ENCODE measurements around the gene DNAJB12.

The DNAJB12 gene

GRCh38 chr10:72318418-72319262, 36.1 kb downstream of the DNAJB12 start:
- H3K4me1 ChIP-seq (ENCODE audit: control insufficient read depth, insufficient read depth, low read length), result peaks cover 59% of the 10 kb centered on the region
- peak overlapping the region; percentile 52 for H3K4me3 ChIP-seq (ENCODE audit: low read length)
- no peaks in the 10 kb centered on the region for H3K9me3 ChIP-seq (ENCODE audit: control insufficient read depth, low read length)
- H3K36me3 ChIP-seq (ENCODE audit: control insufficient read depth, insufficient read depth, low read length), result no peaks in the 10 kb centered on the region
- peak overlapping the region; percentile 72 for H3K9ac ChIP-seq (ENCODE audit: low read length)
- H3K27me3 ChIP-seq (ENCODE audit: control insufficient read depth, insufficient read depth, low read length), result no peaks in the 10 kb centered on the region

GRCh38 chr10:72316748-72317435, 37.8 kb downstream of the DNAJB12 start:
- no peak overlapping the region for H3K9ac ChIP-seq (ENCODE audit: low read length)
- H3K27me3 ChIP-seq (ENCODE audit: control insufficient read depth, insufficient read depth, low read length), result no peaks in the 10 kb centered on the region
- H3K36me3 ChIP-seq (ENCODE audit: control insufficient read depth, insufficient read depth, low read length), result no peaks in the 10 kb centered on the region
- H3K4me3 ChIP-seq (ENCODE audit: low read length), result no peak overlapping the region
- peaks cover 58% of the 10 kb centered on the region for H3K4me1 ChIP-seq (ENCODE audit: control insufficient read depth, insufficient read depth, low read length)
- H3K9me3 ChIP-seq (ENCODE audit: control insufficient read depth, low read length), result no peaks in the 10 kb centered on the region

GRCh38 chr10:72316386-72316700, 38.4 kb downstream of the DNAJB12 start:
- Histone ChIP-seq H3K4me3 (ENCODE audit: low read length) (no peak overlapping the region), H3K36me3 (ENCODE audit: control insufficient read depth, insufficient read depth, low read length) (no peaks in the 10 kb centered on the region), H3K9me3 (ENCODE audit: control insufficient read depth, low read length) (no peaks in the 10 kb centered on the region), H3K9ac (ENCODE audit: low read length) (peak overlapping the region; percentile 32), H3K27me3 (ENCODE audit: control insufficient read depth, insufficient read depth, low read length) (no peaks in the 10 kb centered on the region), H3K4me1 (ENCODE audit: control insufficient read depth, insufficient read depth, low read length) (peaks cover 52% of the 10 kb centered on the region)

GRCh38 chr10:72315611-72316385, 38.9 kb downstream of the DNAJB12 start:
- Histone ChIP-seq H3K4me3 (ENCODE audit: low read length) (no peak overlapping the region), H3K36me3 (ENCODE audit: control insufficient read depth, insufficient read depth, low read length) (no peaks in the 10 kb centered on the region), H3K27me3 (ENCODE audit: control insufficient read depth, insufficient read depth, low read length) (no peaks in the 10 kb centered on the region), H3K9me3 (ENCODE audit: control insufficient read depth, low read length) (no peaks in the 10 kb centered on the region), H3K9ac (ENCODE audit: low read length) (peak overlapping the region; percentile 32), H3K4me1 (ENCODE audit: control insufficient read depth, insufficient read depth, low read length) (peaks cover 50% of the 10 kb centered on the region)

GRCh38 chr10:72315054-72315453, 39.7 kb downstream of the DNAJB12 start:
- H3K4me3 ChIP-seq (ENCODE audit: low read length), result no peak overlapping the region
- peaks cover 50% of the 10 kb centered on the region for H3K4me1 ChIP-seq (ENCODE audit: control insufficient read depth, insufficient read depth, low read length)
- H3K9me3 ChIP-seq (ENCODE audit: control insufficient read depth, low read length), result no peaks in the 10 kb centered on the region
- H3K9ac ChIP-seq (ENCODE audit: low read length), result no peak overlapping the region
- H3K27me3 ChIP-seq (ENCODE audit: control insufficient read depth, insufficient read depth, low read length), result no peaks in the 10 kb centered on the region
- no peaks in the 10 kb centered on the region for H3K36me3 ChIP-seq (ENCODE audit: control insufficient read depth, insufficient read depth, low read length)

- Histone ChIP-seq H3K9ac (ENCODE audit: low read length) (no peak overlapping the region), H3K4me1 (ENCODE audit: control insufficient read depth, insufficient read depth, low read length) (peaks cover 51% of the 10 kb centered on the region), H3K9me3 (ENCODE audit: control insufficient read depth, low read length) (no peaks in the 10 kb centered on the region), H3K36me3 (ENCODE audit: control insufficient read depth, insufficient read depth, low read length) (no peaks in the 10 kb centered on the region), H3K4me3 (ENCODE audit: low read length) (no peak overlapping the region), H3K27me3 (ENCODE audit: control insufficient read depth, insufficient read depth, low read length) (no peaks in the 10 kb centered on the region)
Observed at GRCh38 chr10:72314263-72314662, 40.5 kb downstream of the DNAJB12 start.

- Histone ChIP-seq H3K36me3 (ENCODE audit: control insufficient read depth, insufficient read depth, low read length) (no peaks in the 10 kb centered on the region), H3K4me3 (ENCODE audit: low read length) (no peak overlapping the region), H3K9ac (ENCODE audit: low read length) (no peak overlapping the region), H3K27me3 (ENCODE audit: control insufficient read depth, insufficient read depth, low read length) (no peaks in the 10 kb centered on the region), H3K4me1 (ENCODE audit: control insufficient read depth, insufficient read depth, low read length) (peaks cover 57% of the 10 kb centered on the region), H3K9me3 (ENCODE audit: control insufficient read depth, low read length) (no peaks in the 10 kb centered on the region)
Observed at GRCh38 chr10:72312865-72313391, 41.8 kb downstream of the DNAJB12 start.

GRCh38 chr10:72311667-72312066, 43.1 kb downstream of the DNAJB12 start:
- no peaks in the 10 kb centered on the region for H3K9me3 ChIP-seq (ENCODE audit: control insufficient read depth, low read length)
- H3K27me3 ChIP-seq (ENCODE audit: control insufficient read depth, insufficient read depth, low read length), result no peaks in the 10 kb centered on the region
- no peaks in the 10 kb centered on the region for H3K36me3 ChIP-seq (ENCODE audit: control insufficient read depth, insufficient read depth, low read length)
- peaks cover 52% of the 10 kb centered on the region for H3K4me1 ChIP-seq (ENCODE audit: control insufficient read depth, insufficient read depth, low read length)
- no peak overlapping the region for H3K4me3 ChIP-seq (ENCODE audit: low read length)
- H3K9ac ChIP-seq (ENCODE audit: low read length), result no peak overlapping the region

GRCh38 chr10:72310636-72311035, 44.1 kb downstream of the DNAJB12 start:
- Histone ChIP-seq H3K9me3 (ENCODE audit: control insufficient read depth, low read length) (no peaks in the 10 kb centered on the region), H3K4me1 (ENCODE audit: control insufficient read depth, insufficient read depth, low read length) (peaks cover 42% of the 10 kb centered on the region), H3K36me3 (ENCODE audit: control insufficient read depth, insufficient read depth, low read length) (no peaks in the 10 kb centered on the region), H3K27me3 (ENCODE audit: control insufficient read depth, insufficient read depth, low read length) (no peaks in the 10 kb centered on the region), H3K9ac (ENCODE audit: low read length) (no peak overlapping the region), H3K4me3 (ENCODE audit: low read length) (no peak overlapping the region)

GRCh38 chr10:72310241-72310633, 44.5 kb downstream of the DNAJB12 start:
- Histone ChIP-seq H3K9me3 (ENCODE audit: control insufficient read depth, low read length) (no peaks in the 10 kb centered on the region), H3K27me3 (ENCODE audit: control insufficient read depth, insufficient read depth, low read length) (no peaks in the 10 kb centered on the region), H3K9ac (ENCODE audit: low read length) (peak overlapping the region; percentile 45), H3K4me3 (ENCODE audit: low read length) (no peak overlapping the region), H3K36me3 (ENCODE audit: control insufficient read depth, insufficient read depth, low read length) (no peaks in the 10 kb centered on the region), H3K4me1 (ENCODE audit: control insufficient read depth, insufficient read depth, low read length) (peaks cover 38% of the 10 kb centered on the region)

- Histone ChIP-seq H3K4me3 (ENCODE audit: low read length) (no peak overlapping the region), H3K4me1 (ENCODE audit: control insufficient read depth, insufficient read depth, low read length) (peaks cover 33% of the 10 kb centered on the region), H3K27me3 (ENCODE audit: control insufficient read depth, insufficient read depth, low read length) (no peaks in the 10 kb centered on the region), H3K36me3 (ENCODE audit: control insufficient read depth, insufficient read depth, low read length) (no peaks in the 10 kb centered on the region), H3K9ac (ENCODE audit: low read length) (peak overlapping the region; percentile 45), H3K9me3 (ENCODE audit: control insufficient read depth, low read length) (no peaks in the 10 kb centered on the region)
Observed at GRCh38 chr10:72309290-72310240, 45.2 kb downstream of the DNAJB12 start.

Measured in mucosa of stomach (tissue), 1 donor.